ENCODE data around the gene TMOD3.

GRCh38 chr15:51865317-51865716, 35.9 kb downstream of the TMOD3 start:
- TF ChIP-seq CTCF (IDR thresholded peaks at IDR 0.05) (no peak), ZFX (IDR thresholded peaks at IDR 0.05; ENCODE audit: borderline replicate concordance) (no peak)
